Stimulated activated CD8-positive, alpha-beta memory T cell treated with anti-CD3 and anti-CD28 coated beads, Interleukin-12 subunit alpha, Interleukin-12 subunit beta, amount 100 ng/mL, for 1 hour (primary cell): Measurements from ENCODE around the gene AADAT.
"Not testable (repeated sequence)": the region's sequence is repeated elsewhere in the genome, so short reads cannot be mapped to it uniquely, and the experiment has no call there.

ENCODE experiments used
- DNase-seq: peaks from one replicate; pipeline ENCODE4 v3.0.0-alpha.2; 2020; ENCODE audit warnings: low read depth

AADAT gene

DNA sequence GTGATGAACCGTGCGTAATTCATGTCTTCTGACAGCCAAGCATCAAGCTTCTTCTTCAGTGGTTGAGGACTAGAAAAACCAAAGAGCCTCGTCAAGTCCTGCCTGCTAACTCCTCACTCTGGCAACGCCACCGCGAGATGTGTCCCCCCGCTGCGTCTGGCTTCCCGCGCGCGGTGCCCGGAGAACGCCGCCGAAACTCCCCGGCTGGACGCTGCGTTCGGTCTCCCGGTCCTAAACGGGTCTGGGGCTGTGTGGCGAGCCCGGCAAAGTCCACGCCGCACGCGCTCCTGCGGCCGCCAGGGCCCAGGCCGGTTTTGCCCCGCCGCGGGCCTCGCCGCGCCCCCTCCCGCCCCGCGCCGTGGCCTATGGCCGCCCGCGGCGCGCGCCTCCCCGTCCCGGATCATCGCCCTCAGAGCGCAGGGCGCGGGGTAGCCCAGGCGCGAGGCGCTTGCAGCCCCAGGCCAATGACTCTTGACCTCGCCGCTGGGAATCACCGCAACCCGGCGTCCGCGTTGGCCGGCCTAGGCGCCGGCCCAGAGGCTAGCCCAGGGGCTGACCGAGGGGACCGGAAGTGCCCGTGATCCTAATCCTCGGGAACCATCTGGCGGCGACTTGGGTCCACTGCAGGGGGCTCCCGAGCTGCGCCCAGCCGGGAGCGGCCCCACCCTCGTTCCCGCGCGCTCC is at the start of gene AADAT:
Gene AADAT, minus strand, starts transcription at position 289 of the 684 bp plus-strand sequence. Its CDS starts 266 bp downstream, at position 23.
- no peak for DNase-seq

DNA sequence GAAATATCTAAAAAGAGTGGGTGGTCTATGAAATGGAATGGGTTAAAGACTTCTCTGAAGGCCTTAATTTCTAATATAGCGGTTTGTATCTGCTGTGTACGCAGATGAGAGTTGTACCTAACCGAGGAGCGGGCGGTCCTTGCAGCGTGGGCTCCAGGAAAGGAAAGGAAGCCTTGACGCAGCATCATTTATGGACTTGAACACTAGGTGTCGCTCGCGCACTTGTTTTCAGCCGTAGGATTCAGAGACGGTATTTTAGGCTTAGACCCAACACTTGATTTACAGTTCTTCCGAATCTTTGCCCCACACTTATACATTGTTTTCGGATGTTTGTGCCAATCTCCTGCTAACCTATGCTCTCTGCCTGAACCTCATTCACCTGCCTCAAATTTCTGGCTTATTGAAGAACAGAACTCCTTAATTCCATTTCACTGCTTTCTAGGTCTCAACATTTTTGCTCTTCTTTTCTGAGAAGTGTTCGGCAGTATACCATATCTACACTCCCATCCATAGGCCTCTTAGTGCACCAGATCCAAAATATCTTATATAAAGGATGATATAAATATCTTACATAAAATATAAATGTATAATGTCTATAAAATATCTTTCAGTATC is 48.9 kb upstream of the AADAT start:
- DNase-seq = peak; percentile 42

DNA sequence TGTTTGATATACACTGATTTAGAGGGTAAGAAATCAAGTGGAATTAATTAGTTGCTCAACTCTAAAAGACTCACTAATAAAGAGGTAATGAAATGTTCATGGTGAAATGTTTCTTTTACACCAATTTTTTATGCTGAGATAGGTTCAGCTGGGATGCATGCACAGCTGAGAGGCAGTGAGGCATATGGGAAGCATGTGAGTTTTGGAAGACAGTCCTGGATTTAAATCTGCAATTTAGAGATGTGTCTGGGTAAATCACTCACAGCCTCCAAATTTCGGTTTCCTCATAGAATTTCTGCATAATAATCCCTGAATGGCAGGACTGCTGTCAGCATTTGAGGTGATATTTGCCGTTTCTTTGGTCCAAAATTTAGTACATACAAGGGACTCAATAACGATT is 48.2 kb upstream of the AADAT start:
- DNase-seq = no peak

DNA sequence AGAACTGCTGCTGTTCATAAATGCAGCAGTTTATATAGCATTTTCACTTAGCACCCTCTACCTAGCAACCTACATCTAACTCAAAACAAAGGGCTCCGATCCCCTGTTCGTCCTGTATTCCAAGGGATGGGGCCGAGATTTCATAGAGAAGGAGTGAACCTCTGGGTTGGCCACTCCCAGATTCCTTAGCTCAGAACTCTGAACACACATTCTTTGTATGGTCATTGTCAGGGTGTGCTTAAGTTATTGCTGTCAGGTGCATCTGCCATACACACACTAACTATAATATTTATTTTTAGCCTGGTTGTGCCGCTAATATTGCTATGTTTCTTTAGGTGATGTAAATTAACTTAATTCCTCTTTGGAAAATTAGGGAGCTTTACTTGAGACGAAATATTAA is 47.7 kb upstream of the AADAT start:
- no peak for DNase-seq

DNA sequence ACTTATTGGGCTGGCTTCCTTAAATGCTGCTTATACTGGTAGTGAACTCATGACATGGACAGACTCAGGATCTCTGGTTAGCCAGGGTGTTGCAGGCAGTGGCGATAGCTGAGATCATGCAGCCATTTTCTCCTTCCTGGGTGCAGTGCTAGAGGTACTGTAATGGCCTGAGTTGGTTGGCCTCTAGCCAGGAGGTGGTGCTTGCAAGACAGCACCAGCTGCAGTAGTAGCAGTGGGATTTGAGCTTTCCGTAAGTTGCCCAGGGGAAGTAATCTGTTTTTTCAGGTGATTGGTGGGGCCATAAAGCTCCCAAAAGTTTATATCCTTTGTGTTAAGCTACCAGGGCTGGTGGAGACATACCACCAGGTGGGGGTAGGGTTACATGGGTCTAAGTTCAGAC is 45.1 kb upstream of the AADAT start:
- DNase-seq = no peak

DNA sequence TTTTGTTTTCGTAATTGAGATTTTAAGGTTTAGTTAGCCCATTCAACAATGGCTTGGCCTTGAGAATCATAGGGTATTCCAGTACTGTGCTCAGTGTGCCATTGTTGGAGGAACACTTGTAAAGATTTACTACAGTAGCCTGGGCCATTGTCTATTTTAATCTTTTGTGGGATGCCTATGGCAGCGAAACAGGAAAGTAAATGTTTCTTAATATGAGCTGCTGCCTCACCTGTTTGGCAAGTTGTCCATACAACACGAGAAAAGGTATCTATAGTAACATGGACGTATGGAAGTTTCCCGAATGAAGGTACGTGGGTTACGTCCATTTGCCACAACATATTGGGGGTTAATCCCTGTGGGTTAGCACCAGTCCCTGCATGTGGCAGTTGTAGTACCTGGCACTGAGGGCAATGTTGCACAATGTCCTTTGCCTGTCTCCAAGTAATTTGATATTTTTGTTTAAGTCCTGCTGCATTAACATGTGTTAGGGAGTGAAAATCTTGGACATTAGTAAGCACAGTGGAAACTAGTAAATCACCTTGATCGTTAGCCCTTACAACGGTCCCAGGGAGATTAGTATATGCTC is 38.6 kb upstream of the AADAT start:
- DNase-seq = no peak

GRCh38 chr4:170127758-170128157 is 38.0 kb upstream of the AADAT start:
- DNase-seq = no peak

- no peak for DNase-seq
Measured at GRCh38 chr4:170124406-170124805, 34.6 kb upstream of the AADAT start.

GRCh38 chr4:170122252-170122651 is 32.5 kb upstream of the AADAT start:
- no peak for DNase-seq

DNA sequence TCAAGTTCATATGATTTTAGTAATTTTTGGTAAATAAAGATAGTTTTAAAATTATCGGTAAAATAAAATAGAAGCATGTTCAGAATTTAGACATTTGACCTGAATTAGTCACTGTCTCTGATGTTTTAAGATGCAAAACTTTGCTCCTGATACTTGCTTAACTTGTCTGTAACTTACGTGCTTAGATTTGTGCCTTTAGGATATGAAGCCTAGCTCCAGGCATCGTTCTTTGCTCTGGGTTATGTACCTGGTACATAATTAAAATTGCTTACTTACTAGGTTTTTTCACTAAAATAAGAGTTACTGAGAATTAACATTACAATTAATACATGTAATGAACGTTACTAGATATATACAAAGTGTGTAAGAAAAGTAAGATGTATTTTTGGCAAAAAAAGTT is 24.9 kb upstream of the AADAT start:
- DNase-seq = no peak

- DNase-seq = not testable (repeated sequence)
Measured at GRCh38 chr4:170114183-170114582, 24.4 kb upstream of the AADAT start.

GRCh38 chr4:170111546-170111945 is 21.8 kb upstream of the AADAT start:
- DNase-seq = no peak

GRCh38 chr4:170111085-170111484 is 21.3 kb upstream of the AADAT start:
- no peak for DNase-seq

DNA sequence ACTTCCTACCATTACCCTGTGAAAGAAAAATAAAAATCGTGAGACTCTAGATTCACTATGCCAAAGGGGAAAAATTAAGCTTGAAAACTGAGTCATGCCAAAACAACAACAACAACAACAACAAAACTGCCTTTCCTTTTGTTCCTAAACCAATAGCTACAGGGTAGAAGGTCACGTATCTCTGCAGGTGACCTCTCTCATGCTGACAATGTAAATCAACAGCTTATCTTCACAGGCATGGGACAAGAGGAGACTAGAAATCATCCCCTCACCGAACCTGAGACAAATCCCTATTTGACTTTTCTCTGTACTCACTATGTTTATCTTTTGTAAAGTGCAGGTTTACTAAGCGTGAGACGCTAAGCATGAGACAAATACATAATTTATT is 20.5 kb upstream of the AADAT start:
- DNase-seq = no peak

DNA sequence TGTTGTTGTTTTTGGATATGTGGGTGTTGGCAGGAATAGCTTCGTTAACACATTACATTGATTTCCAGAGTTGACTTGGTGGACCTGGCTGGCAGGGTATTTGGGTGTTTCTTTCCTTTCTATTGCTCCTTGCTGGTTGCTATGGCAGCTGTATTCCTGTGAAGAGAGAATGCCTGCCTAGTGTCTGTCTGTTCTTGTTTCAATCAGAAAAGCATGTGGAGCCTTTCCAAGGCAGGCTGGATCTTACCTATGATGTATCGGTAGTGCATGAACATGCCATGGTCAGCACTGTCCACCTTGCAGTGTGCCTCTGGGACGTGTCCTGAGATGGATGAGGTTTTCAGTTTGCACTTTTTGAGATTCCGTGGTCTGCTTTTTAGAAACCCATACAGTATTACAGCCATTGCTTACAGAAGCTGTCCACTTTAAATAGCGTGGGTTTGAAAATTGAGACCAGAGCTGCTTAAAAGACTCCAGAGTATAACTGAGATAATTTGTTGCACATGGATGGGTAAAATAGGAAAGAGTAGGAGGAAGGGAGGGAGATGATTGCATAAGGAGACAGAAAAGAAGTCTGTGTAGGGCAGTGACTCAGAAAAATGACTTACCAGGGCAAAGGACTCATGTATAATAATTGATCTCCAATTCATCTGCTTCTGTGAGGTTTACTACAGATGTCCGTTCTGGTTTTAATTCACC is 20.0 kb upstream of the AADAT start:
- DNase-seq = no peak

- DNase-seq = no peak
Measured at GRCh38 chr4:170106900-170107299, 17.1 kb upstream of the AADAT start.

GRCh38 chr4:170102426-170102825 is 12.7 kb upstream of the AADAT start:
- no peak for DNase-seq

- not testable (repeated sequence) for DNase-seq
Measured at GRCh38 chr4:170098171-170098570, 8.4 kb upstream of the AADAT start.

GRCh38 chr4:170097681-170098080 is 7.9 kb upstream of the AADAT start:
- no peak for DNase-seq

GRCh38 chr4:170093973-170094535 is 4.3 kb upstream of the AADAT start:
- DNase-seq = no peak

GRCh38 chr4:170091069-170091696 is 1.4 kb upstream of the AADAT start:
- DNase-seq = no peak

- DNase-seq = no peak
Measured at GRCh38 chr4:170090352-170091052, 746 bp upstream of the AADAT start.
